SJSA1 (cell line): ENCODE measurements around the gene ATP2A1. TPM values are rescaled to one million over a fixed set of nuclear protein-coding genes. Genes with fewer than 3 reads are reported as not detected.
A peak's percentile ranks its signal among the peaks of the same experiment; 100 is the strongest.

Source experiments
- DNase-seq, 2 experiments: peaks; one replicate each; pipeline ENCODE4 v3.0.0-alpha.2; 2015 to 2020; ENCODE audit warnings: low spot score in 2 of 2, low read depth in 1 of 2
- H3K27ac ChIP-seq: fragments of 250-450 bp; sonication (Bioruptor Pico); 2 replicates; pipeline ENCODE4 v1.5.1; 2020; ENCODE audit warnings: mild to moderate bottlenecking, moderate library complexity
- H3K27me3 ChIP-seq: fragments of 250-450 bp; sonication (Bioruptor Pico); replicated peaks from 2 replicates; pipeline ENCODE4 v1.5.1; 2020; ENCODE audit warnings: mild to moderate bottlenecking, moderate library complexity
- H3K36me3 ChIP-seq: fragments of 250-450 bp; sonication (Bioruptor Pico); 2 replicates; pipeline ENCODE4 v1.5.1; 2020; ENCODE audit warnings: mild to moderate bottlenecking
- H3K4me1 ChIP-seq: fragments of 250-450 bp; sonication (Bioruptor Pico); replicated peaks from 2 replicates; pipeline ENCODE4 v1.6.1; 2021; ENCODE audit warnings: mild to moderate bottlenecking
- H3K4me3 ChIP-seq: fragments of 250-450 bp; sonication (Bioruptor Pico); 2 replicates; pipeline ENCODE4 v1.5.1; 2020; ENCODE audit warnings: mild to moderate bottlenecking
- H3K9me3 ChIP-seq: fragments of 250-450 bp; sonication (Bioruptor Pico); replicated peaks from 2 replicates; pipeline ENCODE4 v1.5.1; 2020; ENCODE audit warnings: mild to moderate bottlenecking
- total RNA-seq: library from RNA; depleted of rRNA; stranded (reverse); fragments of >200 nt; shearing (Covaris generic); gene quantifications from 2 replicates; pipeline ENCODE4 v1.2.3, GENCODE V29; 2014

ATP2A1 gene
- total RNA-seq, 1 experiment from 2014 or later = 0.53 TPM

DNA sequence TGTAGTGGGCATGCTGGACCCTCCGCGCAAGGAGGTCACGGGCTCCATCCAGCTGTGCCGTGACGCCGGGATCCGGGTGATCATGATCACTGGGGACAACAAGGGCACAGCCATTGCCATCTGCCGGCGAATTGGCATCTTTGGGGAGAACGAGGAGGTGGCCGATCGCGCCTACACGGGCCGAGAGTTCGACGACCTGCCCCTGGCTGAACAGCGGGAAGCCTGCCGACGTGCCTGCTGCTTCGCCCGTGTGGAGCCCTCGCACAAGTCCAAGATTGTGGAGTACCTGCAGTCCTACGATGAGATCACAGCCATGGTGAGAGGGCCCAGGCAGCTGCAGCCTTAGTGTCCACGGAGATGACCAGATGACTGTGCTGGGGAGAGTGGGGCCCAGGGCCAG lies 22.3 kb downstream of the ATP2A1 start:
- H3K27me3 ChIP-seq = no peaks in the 10 kb centered on the region
- H3K4me3 ChIP-seq = no peak overlapping the region

GRCh38 chr16:28901862-28902261 lies 23.6 kb downstream of the ATP2A1 start:
- peaks cover 10% of the 10 kb centered on the region for H3K36me3 ChIP-seq
- no peak overlapping the region for H3K27ac ChIP-seq
- H3K4me3 ChIP-seq = no peak overlapping the region
- no peaks in the 10 kb centered on the region for H3K27me3 ChIP-seq
- H3K4me1 ChIP-seq = no peaks in the 10 kb centered on the region
- no peaks in the 10 kb centered on the region for H3K9me3 ChIP-seq
- no peak for DNase-seq

More for the DNA sequence above, 22.3 kb downstream of the ATP2A1 start:
- DNase-seq = no peak
- Histone ChIP-seq H3K4me1 (no peaks in the 10 kb centered on the region), H3K36me3 (peaks cover 10% of the 10 kb centered on the region), H3K9me3 (no peaks in the 10 kb centered on the region), H3K27ac (no peak overlapping the region)

DNA sequence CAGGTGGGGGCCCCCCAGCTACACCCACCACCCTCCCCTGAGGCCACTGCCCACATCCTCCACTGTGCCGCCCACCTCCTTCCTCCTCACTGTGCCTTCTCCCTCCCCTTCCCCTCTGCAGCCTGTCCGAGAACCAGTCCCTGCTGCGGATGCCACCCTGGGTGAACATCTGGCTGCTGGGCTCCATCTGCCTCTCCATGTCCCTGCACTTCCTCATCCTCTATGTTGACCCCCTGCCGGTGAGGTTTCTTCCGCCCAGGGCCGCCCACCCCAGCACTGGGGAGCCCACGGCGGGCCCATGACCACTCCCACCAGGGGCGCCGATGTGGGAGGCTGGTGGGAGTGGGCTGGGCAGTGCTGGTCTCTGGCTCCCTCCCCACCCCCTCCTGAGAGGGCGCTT lies 24.6 kb downstream of the ATP2A1 start:
- no peak overlapping the region for H3K27ac ChIP-seq
- peaks cover 10% of the 10 kb centered on the region for H3K36me3 ChIP-seq
- H3K9me3 ChIP-seq = no peaks in the 10 kb centered on the region
- no peak overlapping the region for H3K4me3 ChIP-seq
- no peaks in the 10 kb centered on the region for H3K4me1 ChIP-seq
- no peak for DNase-seq
- no peaks in the 10 kb centered on the region for H3K27me3 ChIP-seq

DNA sequence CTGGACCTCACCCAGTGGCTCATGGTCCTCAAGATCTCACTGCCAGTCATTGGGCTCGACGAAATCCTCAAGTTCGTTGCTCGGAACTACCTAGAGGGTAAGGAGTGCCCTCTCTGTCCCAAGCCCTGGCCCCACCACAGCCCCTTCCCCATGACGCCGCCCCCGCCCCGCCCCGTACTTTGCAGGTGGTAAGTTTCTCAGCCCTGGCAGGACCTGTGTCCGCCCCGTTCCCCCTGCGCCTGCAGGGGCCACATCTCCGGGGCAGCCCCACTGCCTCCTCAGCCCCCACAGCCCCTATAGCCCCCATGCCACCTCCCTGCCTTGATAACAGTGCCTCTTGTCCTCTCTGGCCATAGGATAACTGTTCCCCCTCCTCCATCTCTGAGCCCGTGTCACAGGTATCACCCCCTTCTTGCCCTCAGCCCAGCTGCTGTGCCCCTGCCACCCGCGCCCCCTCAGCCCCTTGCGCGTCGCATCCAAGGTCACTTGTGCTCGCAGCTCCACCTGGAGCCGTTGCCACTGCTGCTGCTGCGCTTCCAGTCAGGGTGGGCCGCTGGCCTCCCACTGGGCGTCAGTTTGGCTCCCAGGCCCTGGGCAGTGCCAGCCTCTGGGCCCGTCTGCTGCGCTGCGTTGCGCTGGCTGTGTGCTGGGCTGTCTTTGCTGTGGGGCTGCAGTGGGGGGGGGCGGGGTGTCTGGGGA lies 25.2 kb downstream of the ATP2A1 start:
- Histone ChIP-seq H3K36me3 (peaks cover 10% of the 10 kb centered on the region), H3K4me3 (no peak overlapping the region), H3K27ac (no peak overlapping the region), H3K9me3 (no peaks in the 10 kb centered on the region), H3K4me1 (no peaks in the 10 kb centered on the region), H3K27me3 (no peaks in the 10 kb centered on the region)
- no peak for DNase-seq

GRCh38 chr16:28904363-28904762 lies 26.1 kb downstream of the ATP2A1 start:
- H3K36me3 ChIP-seq = peaks cover 10% of the 10 kb centered on the region
- H3K9me3 ChIP-seq = no peaks in the 10 kb centered on the region
- H3K27ac ChIP-seq = no peak overlapping the region
- no peak overlapping the region for H3K4me3 ChIP-seq
- H3K27me3 ChIP-seq = no peaks in the 10 kb centered on the region
- DNase-seq = peak in 1 of 2 experiments; percentile 43
- no peaks in the 10 kb centered on the region for H3K4me1 ChIP-seq

DNA sequence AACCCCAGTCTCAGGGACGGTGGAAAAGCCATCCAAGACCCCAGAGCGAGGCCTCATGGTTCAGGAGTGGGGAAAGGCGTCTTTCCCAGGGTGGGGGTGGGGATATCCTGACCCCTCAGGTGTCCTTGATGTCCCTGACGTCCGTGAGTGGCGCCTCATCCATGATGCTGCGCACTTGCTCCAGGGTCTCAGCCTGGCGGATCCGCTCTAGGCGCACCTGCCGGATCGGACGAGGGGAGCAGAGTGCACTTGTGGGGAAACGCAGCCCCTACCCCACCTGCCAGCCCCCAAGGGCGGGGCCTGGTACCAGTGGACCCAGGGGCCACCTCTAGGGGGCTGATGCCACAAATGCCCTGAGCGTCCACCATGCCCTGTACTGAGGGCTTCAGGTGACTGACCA lies 26.5 kb downstream of the ATP2A1 start:
- Histone ChIP-seq H3K4me3 (no peak overlapping the region), H3K9me3 (no peaks in the 10 kb centered on the region), H3K27me3 (no peaks in the 10 kb centered on the region), H3K36me3 (peaks cover 10% of the 10 kb centered on the region), H3K27ac (no peak overlapping the region), H3K4me1 (no peaks in the 10 kb centered on the region)
- DNase-seq = no peak

- H3K27ac ChIP-seq = no peak overlapping the region
- H3K27me3 ChIP-seq = no peaks in the 10 kb centered on the region
- no peaks in the 10 kb centered on the region for H3K4me1 ChIP-seq
- no peaks in the 10 kb centered on the region for H3K9me3 ChIP-seq
- H3K4me3 ChIP-seq = no peak overlapping the region
- H3K36me3 ChIP-seq = peaks cover 10% of the 10 kb centered on the region
- DNase-seq = no peak
Observed at GRCh38 chr16:28905229-28905754, 27.0 kb downstream of the ATP2A1 start.

GRCh38 chr16:28905800-28906372 lies 27.6 kb downstream of the ATP2A1 start:
- Histone ChIP-seq H3K36me3 (peaks cover 16% of the 10 kb centered on the region), H3K4me3 (no peak overlapping the region), H3K4me1 (no peaks in the 10 kb centered on the region), H3K9me3 (no peaks in the 10 kb centered on the region), H3K27ac (no peak overlapping the region), H3K27me3 (no peaks in the 10 kb centered on the region)
- no peak for DNase-seq

DNA sequence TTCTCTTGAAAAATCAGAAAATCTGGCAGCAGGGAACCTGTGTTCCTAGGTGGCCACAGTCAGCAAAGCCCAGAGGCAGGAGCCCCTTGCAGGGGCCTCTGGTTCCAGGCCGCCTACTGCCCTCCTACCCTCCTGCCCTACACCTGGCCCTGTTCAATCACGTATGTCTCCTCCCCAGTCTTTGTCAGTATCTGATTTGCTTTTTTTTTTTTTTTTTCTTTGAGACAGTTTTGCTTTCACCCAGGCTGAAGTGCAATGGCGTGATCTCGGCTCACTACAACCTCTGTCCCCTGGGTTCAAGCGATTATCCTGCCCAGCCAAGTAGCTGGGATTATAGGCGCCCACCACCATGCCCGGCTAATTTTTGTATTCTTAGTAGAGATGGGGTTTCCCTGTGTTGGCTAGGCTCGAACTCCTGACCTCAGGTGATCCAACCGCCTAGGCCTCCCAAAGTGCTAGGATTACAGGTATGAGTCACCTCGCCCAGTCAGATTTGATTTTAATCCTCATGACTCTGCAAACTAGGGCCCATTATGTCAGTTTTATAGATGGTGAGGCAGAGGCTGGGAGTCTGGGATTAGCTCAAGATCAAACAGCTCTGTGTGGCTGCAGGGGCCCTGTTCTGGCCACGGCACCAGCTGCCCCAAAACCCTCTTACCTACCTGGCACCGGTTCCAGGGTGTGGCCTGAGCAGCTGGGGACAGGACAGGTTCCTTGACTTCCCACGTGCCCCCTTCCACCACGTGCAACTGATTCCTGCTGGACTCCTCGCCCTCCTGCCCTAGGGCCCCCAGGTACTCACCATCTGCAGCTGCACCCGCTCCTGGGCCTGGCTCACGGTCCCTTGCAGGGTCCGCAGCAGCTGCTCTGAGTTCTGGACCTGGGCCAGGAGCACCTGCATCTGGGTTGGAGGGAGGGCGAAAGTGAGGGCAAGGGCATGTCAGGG lies 32.1 kb downstream of the ATP2A1 start:
- Histone ChIP-seq H3K27ac (no peak overlapping the region), H3K9me3 (no peaks in the 10 kb centered on the region), H3K4me1 (no peaks in the 10 kb centered on the region), H3K27me3 (no peaks in the 10 kb centered on the region), H3K4me3 (no peak overlapping the region), H3K36me3 (peaks cover 33% of the 10 kb centered on the region)
- DNase-seq = no peak

DNA sequence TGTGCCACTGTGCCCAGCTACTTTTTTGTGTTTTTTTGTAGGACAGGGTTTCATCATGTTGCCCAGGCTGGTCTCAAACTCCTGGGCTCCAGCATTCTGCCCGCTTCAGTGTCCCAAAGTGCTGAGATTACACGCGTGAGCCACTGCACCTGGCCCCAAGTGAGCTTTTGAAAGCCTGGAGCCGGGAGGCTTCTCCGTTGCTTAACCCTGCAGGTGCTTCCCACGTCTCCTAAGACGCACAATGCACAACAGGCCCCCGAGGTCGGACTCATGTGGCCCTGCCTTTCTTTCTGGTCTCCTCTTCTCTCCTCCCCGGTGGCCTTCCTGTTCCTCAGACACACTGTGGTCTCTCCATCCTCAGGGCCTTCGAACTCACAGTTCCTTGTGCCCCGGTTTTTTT lies 34.3 kb downstream of the ATP2A1 start:
- Histone ChIP-seq H3K27ac (no peak overlapping the region), H3K4me3 (no peak overlapping the region), H3K36me3 (peaks cover 44% of the 10 kb centered on the region), H3K4me1 (no peaks in the 10 kb centered on the region), H3K9me3 (no peaks in the 10 kb centered on the region), H3K27me3 (no peaks in the 10 kb centered on the region)
- no peak for DNase-seq

- Histone ChIP-seq H3K4me1 (no peaks in the 10 kb centered on the region), H3K4me3 (no peak overlapping the region), H3K27ac (no peak overlapping the region), H3K9me3 (no peaks in the 10 kb centered on the region), H3K27me3 (no peaks in the 10 kb centered on the region), H3K36me3 (peaks cover 52% of the 10 kb centered on the region)
- peak in 1 of 2 experiments; percentile 46 for DNase-seq
Observed at GRCh38 chr16:28913946-28914724, 35.8 kb downstream of the ATP2A1 start.

DNA sequence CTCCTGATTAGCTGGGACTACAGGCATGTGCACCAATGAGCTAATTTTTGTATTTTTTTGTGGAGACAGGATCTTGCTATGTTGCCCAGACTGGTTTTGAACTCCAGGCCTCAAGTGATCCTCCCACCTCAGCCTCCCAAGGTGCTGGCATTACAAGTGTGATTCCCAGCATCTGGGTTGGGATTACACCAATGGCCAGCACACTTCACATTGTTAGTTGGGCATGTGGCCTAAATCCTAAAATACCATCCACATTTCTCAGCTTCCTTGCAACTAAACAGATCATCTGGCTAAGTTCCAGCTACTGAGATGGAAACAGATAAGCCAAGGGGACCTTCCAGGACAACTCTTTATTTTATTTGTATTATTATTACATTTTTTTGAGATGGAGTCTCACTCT lies 36.9 kb downstream of the ATP2A1 start:
- H3K4me1 ChIP-seq = no peaks in the 10 kb centered on the region
- H3K4me3 ChIP-seq = no peak overlapping the region
- peaks cover 60% of the 10 kb centered on the region for H3K36me3 ChIP-seq
- H3K27ac ChIP-seq = no peak overlapping the region
- no peak for DNase-seq
- H3K9me3 ChIP-seq = no peaks in the 10 kb centered on the region
- H3K27me3 ChIP-seq = no peaks in the 10 kb centered on the region

DNA sequence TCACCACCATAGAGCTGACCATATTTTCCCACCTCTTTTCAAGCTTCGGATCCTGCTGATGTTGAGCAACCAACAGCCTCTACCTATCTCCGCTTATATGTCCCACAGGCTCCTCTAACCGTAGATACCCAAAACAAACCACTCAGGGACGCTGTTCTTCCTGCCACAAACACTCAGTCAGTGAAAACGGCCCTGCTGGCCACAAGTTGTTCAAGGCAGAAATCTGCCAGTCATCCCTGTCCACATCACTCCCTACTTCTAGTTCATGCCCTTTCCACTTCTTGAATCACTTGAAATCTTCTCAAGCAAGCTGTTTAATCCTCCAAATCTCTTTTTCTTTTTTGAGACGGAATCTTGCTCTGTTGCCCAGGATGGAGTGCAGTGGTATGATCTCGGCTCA lies 38.8 kb downstream of the ATP2A1 start:
- Histone ChIP-seq H3K27me3 (no peaks in the 10 kb centered on the region), H3K4me3 (no peak overlapping the region), H3K27ac (no peak overlapping the region), H3K4me1 (no peaks in the 10 kb centered on the region), H3K9me3 (no peaks in the 10 kb centered on the region), H3K36me3 (peaks cover 50% of the 10 kb centered on the region)
- no peak for DNase-seq
